GM18870 (cell line): ENCODE data around the gene SIGLEC1.

Source experiments
- ATAC-seq: cut with Tn5 transposase; IDR thresholded peaks from one replicate; pipeline ENCODE4 v1.9.1; 2021; ENCODE audit warnings: moderate library complexity; ENCODE audit not compliant: unreplicated experiment

The SIGLEC1 gene

DNA sequence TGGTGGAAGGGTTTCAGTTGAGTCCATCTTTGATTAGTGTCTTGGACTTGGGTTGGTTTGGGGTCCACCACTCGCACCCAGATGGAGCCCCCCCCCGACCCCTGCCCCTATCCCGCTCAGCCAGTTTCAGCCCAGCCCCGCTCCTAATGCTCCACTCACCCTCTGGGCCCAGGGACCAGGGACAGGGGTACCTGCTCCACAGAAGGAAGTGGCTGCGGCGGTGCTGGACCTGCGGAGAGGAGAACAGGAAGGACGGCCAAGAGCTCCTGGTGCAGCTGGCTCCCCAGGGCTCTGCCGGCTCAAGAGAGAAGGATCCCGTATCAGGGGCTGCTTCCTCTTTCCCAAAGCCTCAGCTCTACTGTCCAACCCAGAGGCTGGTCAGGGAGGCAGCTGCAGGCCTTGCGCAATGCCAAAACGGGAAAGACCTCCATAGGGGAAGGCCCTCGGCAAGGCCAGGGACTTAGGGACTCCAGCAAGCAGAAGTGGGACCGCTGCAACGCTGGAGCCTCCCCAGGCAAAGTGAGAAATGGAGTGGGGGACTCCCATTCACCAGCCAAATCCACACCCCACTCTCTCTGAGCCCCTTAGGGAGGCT is at the start of gene SIGLEC1:
TSS of gene SIGLEC1 (minus strand) at position 322 of the 595 bp plus-strand sequence. CDS start 5,472 bp downstream, outside the sequence.
- no peak for ATAC-seq

GRCh38 chr20:3760655-3761348 is 48.4 kb upstream of the SIGLEC1 start:
- ATAC-seq = no peak

DNA sequence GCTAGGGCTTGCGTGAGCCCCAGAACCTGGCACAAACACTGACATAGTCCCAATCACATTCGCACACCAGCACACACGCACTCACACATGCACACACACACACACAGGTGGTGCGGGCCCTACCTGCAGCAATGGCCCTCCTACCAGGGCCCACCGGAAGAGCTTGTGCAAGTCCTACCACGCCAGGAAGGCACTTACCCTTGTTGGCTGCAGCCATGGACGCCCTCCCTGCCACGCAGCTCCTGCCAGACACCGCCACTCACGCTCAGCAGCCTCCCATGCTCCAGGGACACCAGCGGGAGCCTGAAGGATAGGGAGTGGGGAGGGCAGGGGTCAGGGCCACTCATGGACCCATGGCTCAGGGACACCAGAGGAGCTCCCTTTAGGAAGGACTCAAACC is 47.5 kb upstream of the SIGLEC1 start:
- no peak for ATAC-seq

DNA sequence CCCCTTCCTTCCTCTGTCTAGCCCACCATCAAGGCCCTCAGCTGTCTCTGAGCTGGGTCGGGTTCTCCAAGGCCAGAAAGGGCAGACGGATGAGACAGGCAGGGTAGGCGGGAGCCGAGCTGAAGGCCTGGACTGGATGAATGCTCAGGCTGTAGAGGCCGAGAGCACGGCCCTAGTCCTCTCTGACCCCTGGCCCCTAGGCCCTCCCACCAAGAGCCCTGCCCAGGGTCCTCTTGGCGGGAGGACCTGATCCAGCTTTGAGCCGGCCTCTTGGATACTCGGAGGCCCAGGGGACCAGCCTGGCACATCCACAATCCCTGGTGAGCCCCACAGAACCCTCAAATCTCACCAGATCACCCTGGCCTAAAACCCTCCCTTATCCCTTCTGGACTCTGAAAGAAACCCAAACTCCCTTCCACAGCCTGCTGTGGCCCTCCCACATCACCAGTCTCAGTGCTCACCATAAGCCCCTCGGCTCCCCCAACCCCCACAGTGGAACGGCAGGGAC is 47.0 kb upstream of the SIGLEC1 start:
- no peak for ATAC-seq

DNA sequence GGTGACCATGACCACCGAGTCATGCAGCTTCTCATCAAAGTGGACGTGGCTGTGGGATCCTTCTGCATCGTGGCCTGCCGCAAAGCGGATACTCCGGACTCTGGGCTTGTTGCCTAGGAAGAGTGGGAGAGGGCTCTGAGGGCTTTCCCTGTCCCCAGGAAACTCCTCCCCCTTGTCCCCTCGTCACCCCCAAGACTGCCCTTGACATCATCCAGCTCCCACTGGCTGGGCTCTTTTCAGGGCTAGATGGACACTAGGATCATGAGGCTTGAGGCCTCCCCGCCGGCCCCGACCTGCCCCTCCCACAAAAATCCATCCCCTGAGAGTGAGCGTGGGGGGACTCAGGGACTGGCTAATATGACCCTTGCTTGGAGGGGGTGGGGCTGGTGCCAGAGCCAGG is 46.2 kb upstream of the SIGLEC1 start:
- no peak for ATAC-seq

GRCh38 chr20:3757268-3757667 is 44.9 kb upstream of the SIGLEC1 start:
- no peak for ATAC-seq

GRCh38 chr20:3755814-3756480 is 43.5 kb upstream of the SIGLEC1 start:
- ATAC-seq = no peak

DNA sequence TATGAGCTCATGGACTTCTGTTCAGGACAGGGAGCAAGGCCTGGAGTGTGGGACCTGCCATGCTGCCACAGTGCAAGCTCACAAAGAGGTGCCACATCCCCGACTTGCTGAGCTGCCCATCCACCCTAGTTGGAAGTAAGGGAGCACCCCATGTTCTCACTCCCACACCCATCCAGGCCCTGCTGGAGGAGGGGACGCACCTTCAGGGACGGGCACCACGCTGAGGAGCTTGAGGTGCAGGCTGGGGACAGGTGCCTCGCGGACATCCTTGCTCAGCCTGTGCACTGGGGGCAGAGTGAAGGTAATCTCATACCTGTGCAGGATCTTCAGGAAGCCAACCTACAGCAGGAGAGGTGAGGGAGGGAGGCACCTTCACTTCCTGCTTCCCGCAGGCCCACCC is 42.9 kb upstream of the SIGLEC1 start:
- ATAC-seq = no peak

DNA sequence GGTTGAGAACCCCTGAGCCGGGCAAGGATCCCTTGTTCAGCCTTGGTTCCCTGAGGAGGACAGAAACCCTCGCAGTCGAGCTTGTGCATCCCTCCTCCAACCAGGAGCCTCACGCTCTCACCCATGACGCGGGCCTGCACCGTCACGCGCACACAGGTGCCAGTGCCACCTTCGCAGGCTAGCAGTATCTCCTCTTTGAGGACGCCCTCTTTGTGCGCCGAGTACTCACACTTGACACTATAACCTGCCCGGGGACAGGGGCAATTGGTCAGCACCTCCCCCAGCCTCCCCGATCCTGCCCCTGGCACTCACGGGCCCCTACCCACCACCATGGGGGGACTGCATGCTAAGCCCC is 41.9 kb upstream of the SIGLEC1 start:
- no peak for ATAC-seq

GRCh38 chr20:3753501-3754275 is 41.3 kb upstream of the SIGLEC1 start:
- ATAC-seq = no peak

GRCh38 chr20:3753098-3753497 is 40.7 kb upstream of the SIGLEC1 start:
- ATAC-seq = no peak

- ATAC-seq = no peak
Observed at GRCh38 chr20:3752386-3752759, 40.0 kb upstream of the SIGLEC1 start.

DNA sequence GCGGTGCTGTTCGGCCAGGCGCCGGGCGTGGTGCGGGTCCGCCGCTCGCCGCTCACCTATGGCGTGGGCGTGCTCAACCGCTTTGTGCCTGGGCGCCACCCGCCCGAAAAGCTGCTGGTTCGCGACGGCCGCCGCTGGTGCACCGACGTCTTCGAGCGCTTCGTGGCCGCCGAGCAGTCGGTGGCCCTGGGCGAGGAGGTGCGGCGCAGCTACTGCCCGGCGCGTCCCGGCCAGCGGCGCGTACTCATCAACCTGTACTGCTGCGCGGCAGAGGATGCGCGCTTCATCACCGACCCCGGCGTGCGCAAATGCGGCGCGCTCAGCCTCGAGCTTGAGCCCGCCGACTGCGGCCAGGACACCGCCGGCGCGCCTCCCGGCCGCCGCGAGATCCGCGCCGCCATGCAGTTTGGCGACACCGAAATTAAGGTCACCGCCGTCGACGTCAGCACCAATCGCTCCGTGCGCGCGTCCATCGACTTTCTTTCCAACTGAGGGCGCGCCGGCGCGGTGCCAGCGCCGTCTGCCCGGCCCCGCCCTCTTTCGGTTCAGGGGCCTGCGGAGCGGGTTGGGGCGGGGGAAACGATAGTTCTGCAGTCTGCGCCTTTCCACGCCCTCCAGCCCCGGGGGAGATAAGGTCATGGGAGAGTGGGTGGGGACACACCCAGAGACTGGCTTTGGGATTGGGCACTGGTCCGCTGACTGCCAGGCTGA is 39.4 kb upstream of the SIGLEC1 start:
- ATAC-seq = no peak

DNA sequence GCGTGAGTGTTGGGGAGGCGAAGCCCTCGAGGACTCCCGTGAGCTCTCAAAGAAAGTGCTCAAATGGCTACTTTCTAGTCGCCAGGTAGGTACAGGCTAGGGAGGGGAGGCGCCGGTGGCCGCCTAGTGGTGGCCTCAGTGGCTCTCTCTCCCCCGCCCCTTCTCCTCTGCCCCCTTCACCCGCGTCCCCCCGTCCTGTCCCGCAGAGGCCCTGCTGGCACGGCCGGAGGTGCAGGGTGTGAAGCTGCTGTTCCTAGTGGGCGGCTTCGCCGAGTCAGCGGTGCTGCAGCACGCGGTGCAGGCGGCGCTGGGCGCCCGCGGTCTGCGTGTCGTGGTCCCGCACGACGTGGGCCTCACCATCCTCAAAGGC is 38.9 kb upstream of the SIGLEC1 start:
- no peak for ATAC-seq

- no peak for ATAC-seq
Observed at GRCh38 chr20:3749689-3750531, 37.5 kb upstream of the SIGLEC1 start.

DNA sequence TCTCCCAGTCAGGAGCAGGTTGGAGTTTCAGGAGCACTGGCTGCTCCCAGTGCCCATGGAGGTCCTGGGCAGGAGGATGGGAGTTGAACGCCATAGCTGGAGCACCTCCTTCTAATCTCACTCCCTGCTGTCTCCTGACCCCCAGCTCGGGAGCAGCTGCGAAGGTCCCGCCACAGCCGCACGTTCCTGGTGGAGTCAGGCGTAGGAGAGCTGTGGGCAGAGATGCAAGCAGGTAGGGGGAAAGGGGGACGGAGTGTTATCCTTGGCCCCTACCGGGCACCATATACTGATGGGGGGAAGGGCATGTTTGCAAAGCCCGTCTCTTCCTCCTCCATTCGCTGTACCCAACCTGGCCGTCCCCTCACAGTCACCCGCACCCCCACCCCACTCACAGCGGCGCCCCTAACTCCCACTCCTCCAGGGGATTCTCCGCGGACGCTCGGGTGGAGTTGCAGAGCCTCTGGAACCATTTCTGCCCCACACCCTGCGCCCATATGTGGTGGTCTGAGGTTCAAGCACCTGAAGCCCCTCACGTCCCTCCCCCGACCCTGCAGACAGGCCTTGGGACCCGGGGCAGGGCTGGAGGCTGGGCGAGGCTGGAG is 36.8 kb upstream of the SIGLEC1 start:
- ATAC-seq = no peak

DNA sequence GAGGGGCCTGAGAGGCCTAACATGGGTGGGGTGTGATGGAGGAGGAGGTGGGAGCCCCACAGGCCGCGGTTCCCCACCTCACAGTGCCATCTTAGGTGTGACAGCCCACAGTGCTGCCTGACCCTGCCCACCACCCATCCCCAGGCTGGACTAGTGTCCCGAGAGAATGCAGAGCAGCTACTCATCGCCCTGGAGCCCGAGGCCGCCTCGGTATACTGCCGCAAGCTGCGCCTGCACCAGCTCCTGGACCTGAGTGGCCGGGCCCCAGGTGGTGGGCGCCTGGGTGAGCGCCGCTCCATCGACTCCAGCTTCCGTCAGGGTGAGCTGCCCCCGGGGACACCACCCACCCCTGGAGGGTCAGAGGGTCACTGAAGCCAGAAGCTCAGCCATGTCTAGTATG is 35.7 kb upstream of the SIGLEC1 start:
- no peak for ATAC-seq

DNA sequence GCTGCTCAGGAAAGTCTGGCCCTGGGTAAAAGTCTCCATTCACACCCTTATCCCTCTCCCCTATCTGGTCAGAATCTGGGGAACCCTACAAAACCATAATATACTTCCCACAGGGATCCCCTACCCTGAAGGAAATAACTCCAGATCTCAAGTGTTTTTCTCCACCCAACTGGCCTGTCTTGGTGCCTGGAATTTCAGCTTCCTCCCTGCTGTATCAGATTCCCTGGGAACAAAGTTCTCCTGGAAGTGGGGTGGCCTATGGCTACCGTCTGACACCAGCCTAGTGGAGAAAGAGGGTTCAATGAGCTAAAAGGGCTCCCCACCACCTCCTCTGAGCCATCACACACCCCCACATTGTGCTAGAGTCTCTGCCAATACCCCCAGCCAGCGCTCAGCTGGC is 35.1 kb upstream of the SIGLEC1 start:
- no peak for ATAC-seq

DNA sequence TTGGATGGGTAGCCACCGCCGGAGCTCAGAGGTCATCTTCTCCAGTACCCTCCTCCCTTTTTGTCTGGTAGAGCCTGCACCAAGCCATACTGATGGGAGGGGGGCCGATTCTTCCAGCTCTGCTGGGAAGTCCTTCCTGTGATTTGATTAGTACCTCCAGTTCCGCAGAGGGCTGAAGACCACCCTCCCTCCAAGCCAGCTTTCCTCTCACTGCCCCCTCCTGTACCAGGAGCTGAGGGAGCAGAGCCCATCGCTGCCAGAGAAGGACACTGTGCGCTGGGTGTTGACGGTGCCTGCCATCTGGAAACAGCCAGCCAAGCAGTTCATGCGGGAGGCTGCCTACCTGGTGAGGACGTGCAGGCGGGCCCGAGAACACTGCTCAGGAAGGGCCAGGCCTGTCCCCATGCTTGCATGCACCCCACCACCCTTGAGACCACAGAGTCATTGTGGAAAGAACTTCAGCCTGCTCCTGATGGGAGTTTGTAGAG is 33.3 kb upstream of the SIGLEC1 start:
- ATAC-seq = no peak
